Tibial nerve (tissue), 4 donors: Measurements from ENCODE around the gene PPP6C. TPM values are rescaled to one million over a fixed set of nuclear protein-coding genes. Genes with fewer than 3 reads are reported as not detected.
"Not testable (repeated sequence)": the region's sequence is repeated elsewhere in the genome, so short reads cannot be mapped to it uniquely, and the experiment has no call there.

Source experiments
- DNase-seq, 2 donors: peaks; one replicate each; pipeline ENCODE4 v3.0.0-alpha.2; 2019; ENCODE audit warnings: low spot score in 2 of 2
- H3K27ac ChIP-seq, 4 donors: fragments of 200-600 bp; sonication (generic) in 3 of 4; one replicate each; pipeline ENCODE4 v1.5.1; 2017 to 2019; ENCODE audit warnings: mild to moderate bottlenecking in 1 of 4
- H3K27me3 ChIP-seq, 2 donors: fragments of 200-600 bp; sonication (generic) in 1 of 2; one replicate each; pipeline versions ENCODE4 v1.5.1 to v1.6.0; 2017 to 2019
- H3K36me3 ChIP-seq, 3 donors: fragments of 200-600 bp; sonication (generic); one replicate each; pipeline ENCODE4 v1.5.1; 2018 to 2019
- H3K4me1 ChIP-seq, 4 donors: fragments of 200-600 bp; sonication (generic) in 3 of 4; one replicate each; pipeline ENCODE4 v1.5.1; 2017 to 2019
- H3K4me3 ChIP-seq, 4 donors: fragments of 200-600 bp; sonication (generic) in 3 of 4; one replicate each; pipeline ENCODE4 v1.5.1; 2017 to 2019; ENCODE audit warnings: mild to moderate bottlenecking in 1 of 4, moderate library complexity in 1 of 4
- H3K9me3 ChIP-seq, 4 donors: fragments of 200-600 bp; sonication (generic) in 3 of 4; one replicate each; pipeline ENCODE4 v1.5.1; 2017 to 2019
- EP300 ChIP-seq, 2 donors: sonication (generic); formaldehyde crosslinking; IDR thresholded peaks; one replicate each; pipeline ENCODE4 v1.6.1; 2017; ENCODE audit warnings: antibody characterized with exemption in 2 of 2, mild to moderate bottlenecking in 1 of 2
- POLR2A ChIP-seq, 2 donors: fragments of 450-650 bp; IDR thresholded peaks; one replicate each; pipeline ENCODE4 v1.6.1; 2017; ENCODE audit warnings: antibody characterized with exemption in 2 of 2, mild to moderate bottlenecking in 2 of 2, moderate library complexity in 2 of 2
- WGBS, 2 donors: methylation state at CpG; one replicate each; pipeline ENCODE4 v1.1.5; 2018; 5-methylcytosine and 5-hydroxymethylcytosine counted together
- total RNA-seq, 4 donors: library from RNA; depleted of rRNA; stranded (reverse); fragments of >200 nt; gene quantifications; one replicate each; pipeline ENCODE4 v1.1.0, GENCODE V29; 2016
- TF ChIP-seq, protein P1 (sequence below), 5 experiments: fragments of 200-600 bp in 3 of 5; fragments of 450-650 bp in 2 of 5; sonication (generic) in 3 of 5; IDR thresholded peaks; one replicate each; pipeline ENCODE4 v1.5.1; 2016 to 2019; ENCODE audit warnings: antibody characterized with exemption in 5 of 5, mild to moderate bottlenecking in 3 of 5, moderate library complexity in 2 of 5

PPP6C gene
- total RNA-seq, result 10 to 100 TPM; 30.6 to 32.7 (median 31.6) TPM

DNA sequence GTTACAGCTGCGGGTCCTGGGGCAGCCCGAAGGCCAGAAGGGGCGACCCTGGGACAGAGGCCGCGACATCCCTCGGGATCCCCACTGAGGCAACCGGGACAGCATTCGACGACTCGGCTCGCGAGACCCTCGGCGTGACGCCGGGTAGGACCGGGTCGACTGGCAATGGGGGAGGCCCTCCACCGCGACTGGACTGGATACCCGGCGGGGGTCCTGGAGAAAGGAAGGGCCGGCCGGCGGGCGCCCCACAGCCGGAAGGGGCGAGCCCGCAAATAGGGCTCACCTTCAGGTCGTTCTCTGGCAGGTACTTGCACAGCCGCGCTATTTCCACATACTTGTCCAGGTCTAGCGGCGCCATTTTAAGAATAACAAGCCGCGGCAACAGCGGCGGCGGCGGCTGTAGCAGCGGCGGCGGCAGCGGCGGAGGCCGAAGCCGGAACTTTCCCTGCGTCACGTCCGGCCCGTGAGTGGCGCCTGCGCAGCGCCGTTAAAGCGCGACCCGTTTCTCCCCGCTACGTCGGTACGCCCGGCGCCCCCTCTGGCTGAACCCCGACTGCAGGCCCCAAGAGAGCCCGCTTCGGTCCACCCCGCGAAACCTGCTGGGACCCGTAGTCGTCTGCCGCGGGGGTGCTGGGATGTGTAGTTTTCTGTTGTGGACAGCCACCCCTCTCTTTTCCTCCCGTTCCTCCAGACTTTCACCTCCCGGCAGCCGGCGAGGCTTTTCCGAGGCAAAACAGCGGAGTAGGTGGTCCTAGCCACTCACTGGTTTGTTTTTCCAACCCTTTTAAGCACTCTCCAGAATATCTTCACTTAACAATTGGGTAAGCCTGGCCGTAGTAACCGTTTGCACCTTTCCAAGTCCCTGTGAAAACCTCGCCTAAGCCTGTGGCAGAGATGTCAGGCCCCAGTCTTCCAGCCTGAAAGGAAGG lies at the start of gene PPP6C:
PPP6C (minus strand) TSS at position 443 of the 929 bp plus-strand sequence; CDS start at position 358, 85 bp downstream.
- peak within 1 kb of the TSS; percentile 57 to 99 (median 94) for H3K4me3 ChIP-seq
- no peaks in the 10 kb centered on the region for H3K9me3 ChIP-seq
- H3K36me3 ChIP-seq, result no peaks in the 10 kb centered on the region
- WGBS, 2 donors, result 0% methylated on average over 64 to 71 of the region's 82 CpGs
- H3K27me3 ChIP-seq, result no peaks in the 10 kb centered on the region
- H3K27ac ChIP-seq, result peak within 1 kb of the TSS; percentile 81 to 98 (median 96)
- H3K4me1 ChIP-seq, result peaks cover 0 to 53% (median 23%) of the 10 kb centered on the region in 4 donors
- DNase-seq, result peak; percentile 90 to 91
- TF ChIP-seq, protein P1, sequence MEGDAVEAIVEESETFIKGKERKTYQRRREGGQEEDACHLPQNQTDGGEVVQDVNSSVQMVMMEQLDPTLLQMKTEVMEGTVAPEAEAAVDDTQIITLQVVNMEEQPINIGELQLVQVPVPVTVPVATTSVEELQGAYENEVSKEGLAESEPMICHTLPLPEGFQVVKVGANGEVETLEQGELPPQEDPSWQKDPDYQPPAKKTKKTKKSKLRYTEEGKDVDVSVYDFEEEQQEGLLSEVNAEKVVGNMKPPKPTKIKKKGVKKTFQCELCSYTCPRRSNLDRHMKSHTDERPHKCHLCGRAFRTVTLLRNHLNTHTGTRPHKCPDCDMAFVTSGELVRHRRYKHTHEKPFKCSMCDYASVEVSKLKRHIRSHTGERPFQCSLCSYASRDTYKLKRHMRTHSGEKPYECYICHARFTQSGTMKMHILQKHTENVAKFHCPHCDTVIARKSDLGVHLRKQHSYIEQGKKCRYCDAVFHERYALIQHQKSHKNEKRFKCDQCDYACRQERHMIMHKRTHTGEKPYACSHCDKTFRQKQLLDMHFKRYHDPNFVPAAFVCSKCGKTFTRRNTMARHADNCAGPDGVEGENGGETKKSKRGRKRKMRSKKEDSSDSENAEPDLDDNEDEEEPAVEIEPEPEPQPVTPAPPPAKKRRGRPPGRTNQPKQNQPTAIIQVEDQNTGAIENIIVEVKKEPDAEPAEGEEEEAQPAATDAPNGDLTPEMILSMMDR (IDR thresholded peaks at IDR 0.05), result peak; percentile 60 to 88 (median 76)
- TF ChIP-seq POLR2A (IDR thresholded peaks at IDR 0.05) (peak; percentile 54 to 84), EP300 (IDR thresholded peaks at IDR 0.05) (peak; percentile 94)

DNA sequence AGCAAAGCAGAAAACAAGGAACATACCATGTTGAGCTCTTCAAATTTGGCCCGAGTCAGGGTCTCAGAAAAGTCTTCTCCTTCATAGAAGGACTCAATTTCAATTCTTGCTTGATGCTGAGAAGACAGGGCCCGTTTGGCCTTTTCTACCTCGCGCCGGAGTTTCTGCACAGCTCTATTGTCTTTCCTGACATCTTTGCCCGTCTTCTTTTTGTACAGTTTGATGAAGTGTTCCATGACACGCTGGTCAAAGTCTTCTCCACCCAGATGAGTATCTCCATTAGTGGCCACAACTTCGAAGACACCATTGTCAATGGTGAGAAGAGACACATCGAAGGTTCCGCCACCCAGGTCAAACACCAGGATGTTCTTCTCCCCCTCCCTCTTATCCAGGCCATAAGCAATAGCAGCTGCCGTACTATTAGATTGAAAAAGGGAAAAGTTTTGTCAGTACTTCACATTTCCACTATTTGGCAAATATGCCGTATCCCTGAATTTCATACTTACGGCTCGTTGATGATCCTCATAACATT lies 49.4 kb upstream of the PPP6C start:
- peaks cover 0 to 54% (median 18%) of the 10 kb centered on the region in 3 donors for H3K36me3 ChIP-seq
- H3K27ac ChIP-seq, result peak overlapping the region in 1 of 4 donors; percentile 93
- H3K4me1 ChIP-seq, result peaks cover 0 to 65% (median 44%) of the 10 kb centered on the region in 4 donors
- DNase-seq, result no peak
- H3K27me3 ChIP-seq, result no peaks in the 10 kb centered on the region
- TF ChIP-seq POLR2A (IDR thresholded peaks at IDR 0.05) (no peak), EP300 (IDR thresholded peaks at IDR 0.05) (no peak)
- TF ChIP-seq, protein P1 (IDR thresholded peaks at IDR 0.05), result no peak
- H3K4me3 ChIP-seq, result peak overlapping the region in 2 of 4 donors; percentile 92 to 93
- WGBS, 2 donors, result 80 to 83% methylated on average over 14 of the region's 14 CpGs
- no peaks in the 10 kb centered on the region for H3K9me3 ChIP-seq

DNA sequence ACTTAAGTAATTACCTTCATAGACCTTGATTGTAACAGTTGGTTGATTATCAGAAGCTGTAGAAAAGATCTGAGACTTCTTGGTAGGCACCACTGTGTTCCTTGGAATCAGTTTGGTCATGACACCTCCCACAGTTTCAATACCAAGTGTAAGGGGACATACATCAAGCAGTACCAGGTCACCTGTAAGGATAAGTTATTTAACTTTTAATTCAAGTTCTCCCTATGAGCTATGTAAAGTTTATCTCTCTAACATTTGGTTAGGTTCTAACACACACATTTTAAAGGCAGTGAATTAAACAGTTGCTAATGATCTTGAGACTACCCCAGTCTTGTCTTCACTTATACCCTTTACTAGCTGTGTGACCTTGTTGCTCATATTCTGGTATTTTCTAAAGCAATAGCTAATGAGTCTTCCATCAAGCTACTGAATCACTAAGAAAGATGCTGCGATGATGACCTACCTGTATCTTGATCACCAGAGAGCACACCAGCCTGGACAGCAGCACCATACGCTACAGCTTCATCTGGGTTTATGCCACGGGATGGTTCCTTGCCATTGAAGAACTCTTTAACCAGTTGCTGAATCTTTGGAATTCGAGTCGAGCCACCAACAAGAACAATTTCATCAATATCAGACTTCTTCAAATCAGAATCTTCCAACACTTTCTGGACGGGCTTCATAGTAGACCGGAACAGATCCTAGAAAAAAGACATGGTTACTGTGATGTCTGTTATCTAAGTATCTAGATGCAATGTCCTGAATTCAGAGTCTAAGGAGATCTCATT lies 48.7 kb upstream of the PPP6C start:
- H3K4me3 ChIP-seq, result peak overlapping the region in 1 of 4 donors; percentile 92
- DNase-seq, result no peak
- no peaks in the 10 kb centered on the region for H3K9me3 ChIP-seq
- no peak overlapping the region for H3K27ac ChIP-seq
- WGBS, 2 donors, result 84 to 88% methylated on average over 7 of the region's 7 CpGs
- H3K36me3 ChIP-seq, result peaks cover 0 to 61% (median 18%) of the 10 kb centered on the region in 3 donors
- TF ChIP-seq EP300 (IDR thresholded peaks at IDR 0.05), result no peak
- no peak for TF ChIP-seq POLR2A (IDR thresholded peaks at IDR 0.05)
- TF ChIP-seq, protein P1 (IDR thresholded peaks at IDR 0.05), result no peak
- H3K4me1 ChIP-seq, result peaks cover 0 to 65% (median 44%) of the 10 kb centered on the region in 4 donors
- no peaks in the 10 kb centered on the region for H3K27me3 ChIP-seq

DNA sequence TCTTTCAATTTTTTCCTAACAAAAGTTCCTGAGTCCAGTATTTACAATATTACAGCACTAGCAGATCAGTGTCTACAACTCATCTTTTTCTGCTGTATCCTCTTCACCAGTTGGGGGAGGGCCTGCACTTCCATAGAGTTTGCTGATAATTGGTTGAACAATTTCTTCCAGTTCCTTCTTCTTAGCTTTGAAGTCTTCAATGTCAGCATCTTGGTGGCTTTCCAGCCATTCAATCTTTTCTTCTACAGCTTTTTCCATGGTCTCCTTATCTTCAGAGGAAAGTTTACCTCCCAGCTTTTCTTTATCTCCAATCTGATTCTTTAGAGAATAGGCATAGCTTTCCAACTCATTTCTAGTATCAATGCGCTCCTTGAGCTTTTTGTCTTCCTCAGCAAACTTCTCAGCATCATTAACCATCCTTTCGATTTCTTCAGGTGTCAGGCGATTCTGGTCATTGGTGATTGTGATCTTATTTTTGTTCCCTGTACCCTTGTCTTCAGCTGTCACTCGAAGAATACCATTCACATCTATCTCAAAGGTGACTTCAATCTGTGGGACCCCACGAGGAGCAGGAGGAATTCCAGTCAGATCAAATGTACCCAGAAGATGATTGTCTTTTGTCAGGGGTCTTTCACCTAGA lies 47.0 kb upstream of the PPP6C start:
- not testable (repeated sequence) for H3K27ac ChIP-seq

More for the DNA sequence above, 47.0 kb upstream of the PPP6C start:
- H3K9me3 ChIP-seq, H3K27me3 ChIP-seq, DNase-seq, H3K4me3 ChIP-seq: not testable (repeated sequence)
- peaks cover 0 to 76% (median 18%) of the 10 kb centered on the region in 3 donors for H3K36me3 ChIP-seq
- 77 to 80% methylated on average over 5 of the region's 5 CpGs for WGBS, 2 donors
- peaks cover 0 to 58% (median 41%) of the 10 kb centered on the region in 4 donors for H3K4me1 ChIP-seq
